ENCODE data around the gene ITGB3.

DNA sequence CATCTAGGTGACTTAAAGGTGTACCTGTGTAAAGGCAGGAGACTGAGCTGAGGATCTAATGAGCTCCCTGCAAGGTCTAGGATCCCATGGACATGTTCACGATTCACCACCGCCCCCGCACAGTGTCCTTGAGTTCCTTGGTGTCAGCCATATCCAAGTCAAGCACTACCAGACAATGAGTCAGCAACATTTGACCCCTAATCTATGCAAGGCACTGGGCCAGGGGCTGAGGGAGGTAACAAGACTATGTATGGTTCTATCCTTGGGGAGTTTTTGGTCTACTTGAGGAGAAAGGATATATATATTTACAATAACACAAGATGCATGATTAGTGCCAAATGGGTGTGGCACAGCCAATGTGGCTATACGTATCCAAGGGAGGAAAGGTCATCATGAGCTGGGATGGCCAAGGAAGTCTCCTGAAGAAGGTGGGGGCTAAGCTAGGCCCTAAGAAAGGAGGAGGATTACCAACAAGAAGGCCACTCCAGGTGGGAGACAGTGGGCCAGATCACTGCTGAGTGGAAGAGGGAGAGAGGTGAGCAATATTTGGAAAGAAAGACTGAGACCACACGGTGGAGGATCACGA lies 35.0 kb downstream of the ITGB3 start:
- TF ChIP-seq POLR2A (IDR thresholded peaks at IDR 0.05; ENCODE audit: low read depth, low read length), result no peak
- TF ChIP-seq POLR2AphosphoS5 (IDR thresholded peaks at IDR 0.05; ENCODE audit: low read depth, low read length), result no peak

Measured in GM12892 (cell line).